DMS114 treated with DMSO at 0.1 percent for 48 hours (cell line): ENCODE data around the gene ZNF569.
A peak's percentile ranks its signal among the peaks of the same experiment; 100 is the strongest.
"Not testable (repeated sequence)": the region's sequence is repeated elsewhere in the genome, so short reads cannot be mapped to it uniquely, and the experiment has no call there.

Experiments used
- DNase-seq: peaks from one replicate; lab custom pipeline; 2025; ENCODE audit not compliant: unreplicated experiment; lab: John Stamatoyannopoulos, UW

Gene ZNF569

DNA sequence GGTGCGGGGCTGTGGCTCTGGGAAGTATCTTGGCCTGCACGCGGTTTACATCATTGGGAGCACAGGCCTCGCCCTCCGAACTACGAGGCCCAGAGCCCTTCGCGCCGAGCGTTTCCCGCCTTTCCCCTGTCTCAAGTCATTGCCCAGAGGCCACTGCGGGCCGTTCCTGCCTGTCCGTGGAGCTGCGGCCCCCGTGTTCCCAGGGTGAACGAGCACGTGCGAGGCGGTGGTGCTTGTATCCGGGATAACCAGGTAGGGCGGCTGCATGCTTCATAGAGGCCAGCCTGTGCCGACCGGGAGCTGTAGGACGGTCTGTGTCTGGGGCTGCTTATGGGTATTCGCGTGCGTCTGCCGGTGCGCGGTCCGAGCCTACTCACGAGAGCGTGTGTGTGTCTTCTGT lies 63.8 kb downstream of the ZNF569 start:
- no peak for DNase-seq

DNA sequence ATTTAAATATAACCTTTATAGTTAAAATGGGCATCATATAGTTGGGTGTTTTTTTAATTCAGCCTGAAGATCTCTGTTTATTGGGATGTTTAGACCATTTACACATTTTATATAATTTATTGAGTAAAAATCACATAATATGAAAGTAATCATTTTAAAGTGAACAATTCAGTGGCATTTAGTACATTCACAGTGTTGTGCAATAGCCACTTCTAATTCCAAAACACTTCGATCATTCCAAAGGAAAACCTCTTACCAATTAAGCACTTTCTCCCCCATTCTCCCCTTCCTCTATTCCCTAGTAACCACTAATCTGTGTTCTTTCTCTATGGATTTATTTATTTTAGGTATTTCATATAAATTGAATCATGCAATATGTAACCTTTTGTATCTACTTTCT lies 66.2 kb downstream of the ZNF569 start:
- DNase-seq = no peak

DNA sequence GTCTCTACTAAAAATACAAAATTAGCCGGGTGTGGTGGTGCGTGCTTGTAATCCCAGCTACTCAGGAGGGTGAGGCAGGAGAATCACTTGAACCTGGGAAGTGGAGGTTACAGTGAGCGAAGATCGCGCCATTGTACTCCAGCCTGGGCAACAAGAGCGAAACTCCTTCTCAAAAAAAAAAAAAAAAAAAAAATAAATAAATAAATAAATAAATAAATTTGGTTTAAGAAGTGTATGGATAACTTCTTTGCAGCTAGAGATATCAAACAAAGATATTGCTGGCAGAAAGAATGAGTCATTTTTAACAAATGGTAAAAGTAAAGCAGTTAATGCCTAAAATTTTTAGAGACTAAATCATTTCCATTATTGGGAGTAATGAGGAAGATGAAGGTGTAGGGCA lies 75.8 kb downstream of the ZNF569 start:
- DNase-seq = not testable (repeated sequence)

DNA sequence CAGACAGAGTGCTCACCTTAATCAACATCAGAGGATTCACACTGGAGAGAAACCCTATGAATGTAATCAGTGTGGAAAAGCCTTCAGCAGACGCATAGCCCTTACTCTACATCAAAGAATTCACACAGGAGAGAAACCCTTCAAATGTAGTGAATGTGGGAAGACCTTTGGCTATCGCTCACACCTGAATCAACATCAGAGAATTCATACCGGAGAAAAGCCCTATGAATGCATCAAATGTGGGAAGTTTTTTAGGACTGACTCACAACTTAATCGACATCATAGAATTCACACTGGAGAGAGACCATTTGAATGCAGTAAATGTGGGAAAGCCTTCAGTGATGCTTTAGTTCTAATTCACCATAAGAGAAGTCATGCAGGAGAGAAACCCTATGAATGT lies 78.0 kb downstream of the ZNF569 start:
- DNase-seq = no peak

DNA sequence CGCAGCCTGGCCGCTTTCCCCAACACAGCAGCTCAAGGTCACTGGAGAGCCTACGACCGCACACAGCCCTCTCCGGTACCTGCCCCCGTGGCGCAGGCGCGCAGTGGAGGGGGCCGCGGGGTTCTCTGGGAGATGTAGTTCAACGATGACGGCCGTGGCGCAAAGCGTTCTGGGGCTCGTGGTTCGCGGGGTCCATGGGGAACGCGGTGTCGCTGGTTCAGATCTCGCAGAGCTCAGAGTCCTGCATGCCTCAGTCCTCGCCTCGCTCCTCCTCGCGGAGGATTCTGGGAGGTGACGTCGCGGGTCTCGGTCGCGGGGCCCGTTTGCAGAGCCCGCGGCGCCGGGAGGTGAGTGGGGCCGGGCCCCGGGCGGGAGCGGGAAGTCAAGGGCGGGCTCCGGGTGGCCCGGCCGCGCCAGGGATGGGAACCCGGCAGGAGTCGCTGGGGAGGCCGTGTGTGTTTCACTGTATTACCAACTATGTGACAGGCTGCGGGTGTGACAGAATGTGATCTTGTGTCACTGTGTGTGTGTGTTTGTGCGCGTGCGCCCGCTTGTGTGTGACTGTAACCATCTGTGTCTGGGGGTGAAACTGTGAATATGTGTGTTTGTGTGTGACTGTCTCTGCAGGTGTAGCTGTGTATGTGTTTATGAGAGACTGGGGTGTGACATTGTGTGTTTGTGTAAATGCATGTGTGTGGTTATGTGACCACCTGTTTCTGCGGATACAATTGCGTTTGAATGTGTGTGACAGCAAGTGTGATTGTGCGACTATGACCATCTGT lies 96.2 kb downstream of the ZNF569 start, which contains the start of gene ZNF527:
TSS of gene ZNF527 (plus strand) at position 220 of the 782 bp plus-strand sequence. CDS start 3,100 bp downstream, outside the sequence.
- DNase-seq = peak; percentile 96

DNA sequence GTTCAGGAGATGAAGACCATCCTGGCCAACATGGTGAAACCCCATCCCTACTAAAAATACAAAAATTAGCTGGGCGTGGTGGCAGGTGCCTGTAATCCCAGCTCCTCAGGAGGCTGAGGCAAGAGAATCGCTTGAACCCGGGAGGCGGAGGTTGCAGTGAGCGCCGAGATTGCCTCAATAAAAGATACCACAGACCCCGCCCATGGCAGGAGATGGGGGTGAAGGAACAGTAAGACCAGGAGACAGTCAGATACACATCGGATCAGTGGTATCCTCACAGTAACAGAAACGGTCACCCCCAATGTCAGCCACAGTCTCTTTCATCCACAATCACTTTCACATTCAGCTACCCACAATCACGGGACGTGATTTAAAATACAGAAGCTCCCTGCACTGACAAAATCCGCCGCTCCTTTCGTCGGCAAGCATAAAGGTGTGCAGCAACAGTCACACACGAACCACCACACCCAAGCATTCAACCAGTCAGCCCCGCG lies 96.8 kb downstream of the ZNF569 start:
- DNase-seq = not testable (repeated sequence)

DNA sequence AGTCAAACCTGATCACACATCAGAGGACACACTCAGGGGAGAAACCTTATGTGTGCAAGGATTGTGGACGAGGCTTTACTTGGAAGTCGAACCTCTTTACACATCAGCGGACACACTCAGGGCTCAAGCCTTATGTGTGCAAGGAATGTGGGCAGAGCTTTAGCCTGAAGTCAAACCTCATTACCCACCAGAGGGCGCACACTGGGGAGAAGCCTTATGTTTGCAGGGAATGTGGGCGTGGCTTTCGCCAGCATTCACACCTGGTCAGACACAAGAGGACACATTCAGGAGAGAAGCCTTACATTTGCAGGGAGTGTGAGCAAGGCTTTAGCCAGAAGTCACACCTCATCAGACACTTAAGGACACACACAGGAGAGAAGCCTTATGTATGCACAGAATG lies 104.5 kb downstream of the ZNF569 start:
- no peak for DNase-seq

DNA sequence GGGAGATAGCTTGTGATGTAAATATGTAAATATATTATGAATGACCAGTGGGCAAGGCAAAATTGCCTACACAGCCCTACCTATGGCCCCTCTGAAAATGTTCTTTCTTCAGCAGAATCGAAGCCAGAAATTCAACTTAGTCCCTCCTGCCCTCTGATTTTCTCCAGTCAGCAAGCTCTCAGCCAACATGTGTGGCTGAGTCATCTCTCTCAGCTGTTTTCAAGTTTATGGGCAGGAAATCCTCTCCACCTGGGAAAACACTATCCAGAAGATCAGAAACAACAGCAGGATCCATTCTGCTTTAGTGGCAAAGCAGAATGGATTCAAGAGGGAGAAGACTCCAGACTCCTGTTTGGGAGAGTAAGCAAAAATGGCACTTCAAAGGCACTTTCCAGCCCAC lies 105.2 kb downstream of the ZNF569 start:
- DNase-seq = no peak
